HG02798 (cell line): ENCODE results near the gene ST3GAL3.
"Not testable (repeated sequence)": the region's sequence is repeated elsewhere in the genome, so short reads cannot be mapped to it uniquely, and the experiment has no call there.

Experiments used
- ATAC-seq: cut with Tn5 transposase; IDR thresholded peaks from one replicate; pipeline ENCODE4 v1.9.1; 2021; ENCODE audit warnings: mild to moderate bottlenecking; ENCODE audit not compliant: unreplicated experiment, poor library complexity

Gene ST3GAL3

GRCh38 chr1:43809097-43809673, 101.8 kb downstream of the ST3GAL3 start:
- ATAC-seq = no peak

- no peak for ATAC-seq
Measured at GRCh38 chr1:43812579-43812978, 105.2 kb downstream of the ST3GAL3 start.

- ATAC-seq = no peak
Measured at GRCh38 chr1:43814401-43814800, 107.1 kb downstream of the ST3GAL3 start.

- ATAC-seq = no peak
Measured at GRCh38 chr1:43817304-43817939, 110.1 kb downstream of the ST3GAL3 start.

- ATAC-seq = no peak
Measured at GRCh38 chr1:43818691-43819090, 111.4 kb downstream of the ST3GAL3 start.

- no peak for ATAC-seq
Measured at GRCh38 chr1:43819357-43819756, 112.0 kb downstream of the ST3GAL3 start.

- ATAC-seq = no peak
Measured at GRCh38 chr1:43821471-43821870, 114.1 kb downstream of the ST3GAL3 start.

GRCh38 chr1:43822040-43822690, 114.8 kb downstream of the ST3GAL3 start:
- no peak for ATAC-seq

- no peak for ATAC-seq
Measured at GRCh38 chr1:43824795-43825194, 117.5 kb downstream of the ST3GAL3 start.

GRCh38 chr1:43828574-43828973, 121.2 kb downstream of the ST3GAL3 start:
- ATAC-seq = no peak

GRCh38 chr1:43830802-43831201, 123.5 kb downstream of the ST3GAL3 start:
- no peak for ATAC-seq

GRCh38 chr1:43831851-43832250, 124.5 kb downstream of the ST3GAL3 start:
- ATAC-seq = no peak

- peak; percentile 32 for ATAC-seq
Measured at GRCh38 chr1:43832255-43832654, 124.9 kb downstream of the ST3GAL3 start.

GRCh38 chr1:43832998-43833397, 125.7 kb downstream of the ST3GAL3 start:
- ATAC-seq = no peak

GRCh38 chr1:43833902-43834279, 126.6 kb downstream of the ST3GAL3 start:
- ATAC-seq = not testable (repeated sequence)

- ATAC-seq = no peak
Measured at GRCh38 chr1:43834280-43835081, 127.1 kb downstream of the ST3GAL3 start.

GRCh38 chr1:43835082-43836021, 128.0 kb downstream of the ST3GAL3 start:
- peak; percentile 29 for ATAC-seq

- peak; percentile 69 for ATAC-seq
Measured at GRCh38 chr1:43836267-43836951, 129.1 kb downstream of the ST3GAL3 start.

- ATAC-seq = no peak
Measured at GRCh38 chr1:43839056-43839455, 131.7 kb downstream of the ST3GAL3 start.
